Endothelial cell of umbilical vein (primary cell): ENCODE measurements around the gene NAA60. TPM values are rescaled to one million over a fixed set of nuclear protein-coding genes. Genes with fewer than 3 reads are reported as not detected.

ENCODE experiments used
- BruUV-seq: library from RNA; stranded (reverse); fragments of 400-500 nt; replicated peaks from 2 replicates; lab custom pipeline; 2021; lab: Mats Ljungman, UMichigan
- CTCF ChIA-PET: fragments of 300-600, 350-600 bp; sonication (Branson Sonifier 250); formaldehyde crosslinking; loops from one replicate; lab custom pipeline; 2021; ENCODE audit warnings: antibody characterized with exemption, inconsistent platforms; lab: Charles Lee
- POLR2A ChIA-PET: fragments of 300-600, 350-600 bp; sonication (Branson Sonifier 250); formaldehyde crosslinking; loops from one replicate; lab custom pipeline; 2021; ENCODE audit warnings: antibody characterized with exemption, inconsistent platforms; lab: Charles Lee
- DNase-seq: peaks from one replicate; pipeline ENCODE4 v3.0.0-alpha.2; 2011; ENCODE audit warnings: low read depth, low spot score
- FAIRE-seq: peaks from 2 replicates; lab custom pipeline; 2011; peaks lifted over from hg19 to GRCh38; lab: Jason Lieb, UNC
- H2AFZ ChIP-seq: 2 replicates; pipeline ENCODE4 v1.6.0; 2012; ENCODE audit warnings: low read depth, low read length, control low read depth, inconsistent platforms
- H3K27ac ChIP-seq: 2 replicates; pipeline ENCODE4 v1.5.1; 2011; ENCODE audit warnings: low read depth, mild to moderate bottlenecking, control low read depth, low read length, moderate library complexity; ENCODE audit not compliant: insufficient read depth
- H3K27me3 ChIP-seq, 2 experiments: 2 replicates each; pipeline versions ENCODE4 v1.6.0 to v1.6.1; 2011; ENCODE audit warnings: low read length in 2 of 2, mixed read lengths in 1 of 2; ENCODE audit not compliant: control insufficient read depth in 2 of 2, insufficient read depth in 2 of 2
- H3K36me3 ChIP-seq, 2 experiments: 2 replicates in 1 of 2; 3 replicates in 1 of 2; pipeline ENCODE4 v1.5.1; 2011; ENCODE audit warnings: low read length in 2 of 2, mild to moderate bottlenecking in 1 of 2, moderate library complexity in 1 of 2; ENCODE audit not compliant: control insufficient read depth in 2 of 2, insufficient read depth in 2 of 2; ENCODE audit errors: extremely low read depth in 1 of 2
- H3K4me1 ChIP-seq: 3 replicates; pipeline ENCODE4 v1.5.1; 2011; ENCODE audit warnings: mild to moderate bottlenecking, low read length; ENCODE audit not compliant: control insufficient read depth, insufficient read depth; ENCODE audit errors: extremely low read depth
- H3K4me2 ChIP-seq: 2 replicates; pipeline ENCODE4 v1.6.1; 2011; ENCODE audit warnings: low read length, control low read depth, mixed read lengths; ENCODE audit not compliant: insufficient read depth
- H3K4me3 ChIP-seq, 3 experiments: fragments of 200-600 bp in 1 of 3; sonication (generic), shearing (Covaris generic) in 1 of 3; replicated peaks in 1 of 3; 2 replicates each; pipeline ENCODE4 v1.5.1; 2011 to 2016; ENCODE audit warnings: control low read depth in 3 of 3, low read length in 3 of 3, mild to moderate bottlenecking in 2 of 3, inconsistent platforms in 1 of 3, low read depth in 1 of 3, moderate library complexity in 1 of 3; ENCODE audit not compliant: insufficient read depth in 1 of 3
- H3K79me2 ChIP-seq: 2 replicates; pipeline ENCODE4 v1.6.0; 2012; ENCODE audit warnings: low read length, inconsistent platforms; ENCODE audit not compliant: control insufficient read depth, insufficient read depth
- H3K9ac ChIP-seq: replicated peaks from 2 replicates; pipeline ENCODE3; 2011; ENCODE audit warnings: low read length, control low read depth; ENCODE audit not compliant: insufficient read depth; ENCODE audit errors: extremely low read depth
- H3K9me1 ChIP-seq: replicated peaks from 3 replicates; pipeline ENCODE4 v1.6.0; 2011; ENCODE audit warnings: mild to moderate bottlenecking, low read length; ENCODE audit not compliant: control insufficient read depth, insufficient read depth; ENCODE audit errors: extremely low read depth
- H3K9me3 ChIP-seq: replicated peaks from 2 replicates; pipeline ENCODE4 v1.5.1; 2012; ENCODE audit warnings: low read length, inconsistent platforms; ENCODE audit not compliant: control insufficient read depth, insufficient read depth
- H4K20me1 ChIP-seq: replicated peaks from 2 replicates; pipeline ENCODE3; 2011; ENCODE audit warnings: mild to moderate bottlenecking, low read length; ENCODE audit not compliant: control insufficient read depth, insufficient read depth; ENCODE audit errors: extremely low read depth
- CTCF ChIP-seq, 2 donors: IDR thresholded peaks; 1 replicate in 1 of 2; 2 replicates in 1 of 2; pipeline ENCODE4 v1.5.1; 2011; ENCODE audit warnings: low read length in 2 of 2, mild to moderate bottlenecking in 2 of 2, moderate library complexity in 2 of 2, control low read depth in 1 of 2, inconsistent platforms in 1 of 2, low read depth in 1 of 2; ENCODE audit not compliant: insufficient read depth in 1 of 2; ENCODE audit errors: extremely low read depth in 1 of 2
- EZH2 ChIP-seq: IDR thresholded peaks from 2 replicates; pipeline ENCODE4 v1.6.1; 2012; ENCODE audit warnings: borderline replicate concordance, low read depth, mild to moderate bottlenecking, moderate library complexity, low read length, inconsistent platforms; ENCODE audit not compliant: severe bottlenecking
- FOS ChIP-seq: IDR thresholded peaks from 2 replicates; pipeline ENCODE4 v1.6.1; 2011; ENCODE audit warnings: mild to moderate bottlenecking, low read length, moderate library complexity, borderline replicate concordance; ENCODE audit not compliant: insufficient read depth
- GATA2 ChIP-seq: IDR thresholded peaks from 2 replicates; pipeline ENCODE4 v1.7.0; 2011; ENCODE audit warnings: low read depth, mild to moderate bottlenecking, moderate library complexity, mixed read lengths, low read length; ENCODE audit not compliant: insufficient read length, insufficient read depth
- JUN ChIP-seq: IDR thresholded peaks from 2 replicates; pipeline ENCODE4 v1.6.1; 2011; ENCODE audit warnings: borderline replicate concordance, low read depth; ENCODE audit not compliant: insufficient read length, insufficient read depth
- MYC ChIP-seq: IDR thresholded peaks from one replicate; pipeline ENCODE4 v1.6.1; 2011; ENCODE audit warnings: mild to moderate bottlenecking, low read depth, low read length
- POLR2A ChIP-seq: IDR thresholded peaks from 2 replicates; pipeline ENCODE4 v1.6.1; 2012; ENCODE audit warnings: low read depth, mild to moderate bottlenecking, control low read depth, low read length
- POLR2AphosphoS5 ChIP-seq: IDR thresholded peaks from 2 replicates; pipeline ENCODE4 v1.6.1; 2012; ENCODE audit warnings: low read depth, mild to moderate bottlenecking, control low read depth, low read length, moderate library complexity; ENCODE audit not compliant: insufficient read depth
- dilution Hi-C: fragments of 300-500 bp; cut with MboI; formaldehyde crosslinking; loops from one replicate; pipeline ENCODE4 v1.15.0; 2019; ENCODE audit warnings: low sequenced_read_pairs; ENCODE audit not compliant: extremely low pct_ligation_motif_present
- intact Hi-C: fragments of 100-400 bp; cut with micrococcal nuclease; formaldehyde crosslinking; loops from one replicate; pipeline ENCODE4 v1.10.0; 2022
- polyA plus RNA-seq, 4 experiments: library from polyadenylated mRNA; depleted of rRNA in 3 of 4; stranded (reverse) in 3 of 4; unstranded in 1 of 4; fragments of >200 nt; gene quantifications; 2 replicates each; pipeline versions ENCODE4 v1.2.1 to v1.2.3, GENCODE V29; 2011 to 2012; ENCODE audit warnings: missing spikeins in 1 of 4
- total RNA-seq: library from RNA; stranded (reverse); gene quantifications from 2 replicates; pipeline ENCODE4 v1.2.3, GENCODE V29; 2021
- TF ChIP-seq, protein P1 (sequence below): IDR thresholded peaks from 2 replicates; pipeline ENCODE4 v1.6.1; 2011; ENCODE audit not compliant: insufficient read depth, insufficient read length

NAA60 gene
- total and polyA plus RNA-seq, 2 donors (not counting 3 experiments of a cell fraction or from before 2014, with no cell fraction given), result 22.1 to 42.9 TPM

GRCh38 chr16:3467182-3467581 lies 23.7 kb downstream of the NAA60 start:
- Histone ChIP-seq H4K20me1 (peaks cover 5% of the 10 kb centered on the region), H3K4me2 (no peak overlapping the region), H3K27me3 (no peaks in the 10 kb centered on the region), H3K9me3 (no peaks in the 10 kb centered on the region), H3K4me3 (no peak overlapping the region), H3K27ac (no peak overlapping the region), H3K79me2 (peaks cover 92% of the 10 kb centered on the region), H3K4me1 (peaks cover 6% of the 10 kb centered on the region), H3K36me3 (peaks cover 4% of the 10 kb centered on the region in 2 experiments), H3K9me1 (no peaks in the 10 kb centered on the region), H3K9ac (no peak overlapping the region), H2AFZ (no peak overlapping the region)
- intact Hi-C loops, result no loop called here
- TF ChIP-seq FOS, result no peak
- TF ChIP-seq JUN, result no peak
- no peak for TF ChIP-seq MYC
- TF ChIP-seq, protein P1, sequence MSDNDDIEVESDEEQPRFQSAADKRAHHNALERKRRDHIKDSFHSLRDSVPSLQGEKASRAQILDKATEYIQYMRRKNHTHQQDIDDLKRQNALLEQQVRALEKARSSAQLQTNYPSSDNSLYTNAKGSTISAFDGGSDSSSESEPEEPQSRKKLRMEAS, result no peak
- no peak for TF ChIP-seq GATA2
- TF ChIP-seq POLR2AphosphoS5, result no peak
- no peak for TF ChIP-seq CTCF (IDR thresholded peaks at IDR 0.05; ENCODE audit: extremely low read depth in 1 of 2, insufficient read depth in 1 of 2, low read depth in 1 of 2, low read length in 2 of 2)
- no peak for TF ChIP-seq POLR2A
- TF ChIP-seq EZH2, result no peak
- BruUV-seq, result no TSS peak
- no peak for FAIRE-seq
- ChIA-PET CTCF (no interaction called here), POLR2A (no interaction called here)
- DNase-seq, result no peak
- dilution Hi-C loops, result no loop called here
